H54 (cell line): ENCODE results near the gene EVI2A.

Experiments used
- DNase-seq: peaks from one replicate; pipeline ENCODE4 v3.0.0; 2011; ENCODE audit warnings: low spot score, mixed read lengths; ENCODE audit not compliant: insufficient read length
- FAIRE-seq: peaks from 3 replicates; lab custom pipeline; 2011; peaks lifted over from hg19 to GRCh38; lab: Jason Lieb, UNC
- POLR2A ChIP-seq: IDR thresholded peaks from 2 replicates; pipeline ENCODE4 v1.6.1; 2011; ENCODE audit warnings: low read depth, mild to moderate bottlenecking, low read length

Gene EVI2A

DNA sequence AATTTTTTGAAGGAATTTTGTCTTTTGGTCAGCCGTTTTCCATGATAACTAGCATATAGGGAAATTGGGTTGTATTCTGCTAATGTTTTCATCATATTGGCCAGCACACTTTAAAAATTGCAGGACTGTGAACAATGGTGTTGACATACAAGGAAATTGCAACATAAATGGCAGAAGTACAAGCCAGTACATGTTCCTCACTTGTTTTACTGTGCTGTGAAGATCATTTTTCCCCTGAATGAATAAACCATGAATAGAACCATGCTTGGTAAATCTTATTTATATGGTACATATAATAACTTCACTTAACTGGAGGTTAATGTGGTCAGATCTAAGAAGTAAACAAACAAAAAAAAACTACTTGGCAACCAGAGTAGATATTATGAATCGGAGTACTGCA lies 47.2 kb downstream of the EVI2A start:
- TF ChIP-seq POLR2A, result no peak
- no peak for DNase-seq

DNA sequence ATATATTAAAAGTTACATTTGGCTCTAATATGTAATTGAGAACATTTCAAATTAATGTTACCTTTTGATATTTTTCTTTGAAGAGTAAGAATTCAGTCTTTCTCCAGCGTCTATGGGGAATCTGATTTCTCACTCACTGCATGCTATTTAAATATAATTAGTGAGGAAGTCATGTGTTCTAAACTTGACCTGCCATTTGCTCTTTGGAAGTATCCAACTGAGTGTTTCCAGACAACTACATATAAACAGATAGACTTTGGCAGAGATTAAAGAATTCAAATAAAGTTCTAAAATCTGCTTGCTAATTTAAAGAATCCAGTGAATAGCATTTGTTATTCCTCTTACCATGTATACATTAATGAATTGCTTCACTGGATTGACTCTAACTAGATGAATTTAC lies 47.9 kb downstream of the EVI2A start:
- no peak for FAIRE-seq
- TF ChIP-seq POLR2A, result no peak

More for the DNA sequence above, 47.2 kb downstream of the EVI2A start:
- FAIRE-seq, result no peak

DNA sequence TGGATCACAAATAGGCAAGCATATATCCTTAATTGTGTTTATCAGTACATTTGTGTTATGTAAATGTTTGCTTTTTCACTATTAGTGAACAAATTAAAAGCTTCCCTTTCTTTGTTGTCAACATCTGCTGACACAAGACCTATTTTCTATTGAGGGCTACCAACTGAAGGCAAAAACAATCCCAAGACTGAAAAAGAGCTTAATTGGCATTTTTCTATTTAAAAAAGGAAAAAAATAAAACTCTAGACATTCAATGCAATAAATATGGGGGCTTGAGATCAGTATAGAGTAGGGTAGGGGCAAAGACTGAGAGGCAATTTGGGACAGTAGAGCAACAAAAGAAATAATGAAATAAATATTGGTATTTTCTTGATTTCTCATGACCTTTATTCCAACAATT lies 48.6 kb downstream of the EVI2A start:
- DNase-seq (no peak), FAIRE-seq (no peak)
- no peak for TF ChIP-seq POLR2A

More for the DNA sequence above, 47.9 kb downstream of the EVI2A start:
- DNase-seq, result no peak

DNA sequence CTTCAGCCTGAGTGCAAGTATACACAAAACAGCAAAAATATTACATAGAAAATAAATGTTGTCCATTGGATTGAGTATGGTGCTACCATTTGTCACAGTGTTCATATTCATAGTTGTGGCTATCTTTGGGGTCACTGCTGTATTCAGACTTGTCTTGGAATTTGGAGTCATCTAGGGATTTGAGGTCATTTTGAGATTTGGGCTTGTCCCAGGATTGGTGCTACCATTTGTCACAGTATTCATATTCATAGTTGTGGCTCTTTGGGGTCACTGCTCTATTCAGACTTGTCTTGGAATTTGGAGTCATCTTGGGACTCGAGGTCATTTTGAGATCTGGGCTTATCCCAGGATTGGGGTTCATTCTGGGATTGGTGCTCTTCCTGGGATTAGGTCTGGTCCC lies 49.2 kb downstream of the EVI2A start:
- no peak for TF ChIP-seq POLR2A
- FAIRE-seq, result no peak
- DNase-seq, result no peak

DNA sequence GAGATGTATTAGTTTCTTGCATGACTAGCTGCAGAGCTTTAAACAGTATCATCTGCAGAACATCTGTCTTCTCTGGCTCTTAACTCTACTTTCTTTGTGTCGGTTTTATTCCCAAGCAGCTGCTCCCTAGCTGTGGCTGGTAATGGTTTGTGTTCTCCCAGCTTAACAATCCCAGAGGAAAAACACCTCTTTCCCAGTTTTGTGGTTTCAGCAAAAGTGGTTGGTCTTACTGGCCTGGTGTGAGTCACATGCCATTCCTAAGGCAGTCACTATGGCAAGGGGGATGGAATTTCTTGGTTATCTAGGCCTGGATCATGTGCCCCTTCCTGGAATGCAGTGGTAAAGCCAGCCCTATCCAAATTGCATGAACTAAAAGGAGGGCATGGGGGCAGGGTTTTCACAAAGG lies 51.8 kb downstream of the EVI2A start:
- peak; percentile 100 for FAIRE-seq
- DNase-seq, result peak; percentile 47
- no peak for TF ChIP-seq POLR2A

DNA sequence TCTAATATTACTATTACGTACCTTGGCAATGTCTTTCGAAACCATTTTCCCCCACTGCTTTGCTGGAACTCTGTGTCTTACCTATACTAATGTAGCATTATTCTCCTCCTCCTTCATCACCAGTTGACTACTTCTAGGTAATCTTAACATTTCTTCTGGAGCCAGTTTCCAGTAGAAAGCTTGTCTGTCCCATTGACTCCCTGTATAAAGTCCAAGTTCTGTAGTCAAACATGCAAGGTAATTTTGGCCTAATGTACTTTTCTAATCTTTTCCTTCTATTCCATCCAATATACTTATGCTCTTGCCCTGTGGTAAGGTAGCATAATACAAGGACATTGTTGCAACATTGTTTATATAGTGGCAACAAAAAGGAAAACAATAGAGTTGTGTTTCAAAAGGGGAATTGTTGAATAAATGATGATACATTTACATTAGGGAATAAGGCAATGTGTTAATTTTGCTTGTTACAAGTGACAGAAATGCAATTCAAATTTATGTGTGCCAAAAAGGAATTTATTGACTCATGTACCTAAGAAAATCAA lies 52.3 kb downstream of the EVI2A start:
- FAIRE-seq (peak; percentile 23), DNase-seq (no peak)
- no peak for TF ChIP-seq POLR2A
